ENCODE data around the gene ELAVL1.

DNA sequence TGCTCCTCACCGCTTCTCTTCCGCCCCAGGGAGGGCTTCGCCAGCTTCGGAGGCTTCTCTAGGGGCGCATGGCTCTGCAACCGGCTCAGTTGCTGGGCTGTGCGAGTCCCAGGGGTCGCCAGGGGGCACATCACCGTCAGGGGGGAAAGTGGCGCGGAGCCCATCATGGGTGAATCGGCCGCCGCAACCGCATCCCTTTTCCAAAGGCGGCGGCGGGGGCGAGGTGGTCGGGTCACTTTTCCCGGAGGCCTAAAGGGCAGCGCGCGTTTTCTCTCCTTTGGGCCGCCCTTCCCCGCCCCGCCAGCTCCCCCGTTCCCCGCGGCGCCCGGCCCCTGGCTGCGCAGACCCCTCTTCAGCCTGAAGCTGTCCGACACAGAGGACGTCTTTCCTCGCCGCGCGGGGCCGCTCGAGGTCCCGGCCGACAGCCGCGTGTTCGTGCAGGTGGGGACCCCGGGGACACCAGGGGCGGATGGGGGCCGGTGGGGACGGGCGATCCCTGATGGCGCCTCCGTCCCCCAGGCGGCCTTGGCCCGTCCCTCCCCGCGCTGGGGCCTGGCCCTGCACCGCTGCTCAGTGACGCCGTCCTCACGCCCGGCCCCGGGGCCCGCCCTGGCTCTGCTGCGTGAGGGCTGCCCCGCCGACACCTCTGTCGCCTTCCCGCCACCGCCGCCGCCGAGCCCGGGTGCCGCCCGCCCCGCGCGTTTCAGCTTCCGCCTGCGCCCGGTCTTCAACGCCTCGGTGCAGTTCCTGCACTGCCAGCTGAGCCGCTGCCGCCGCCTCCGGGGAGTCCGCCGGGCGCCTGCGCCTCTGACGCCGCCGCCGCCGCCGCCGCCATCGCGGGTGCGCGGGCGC is 89.1 kb downstream of the ELAVL1 start:
- TF ChIP-seq CTCF (conservative IDR thresholded peaks at IDR 0.05; ENCODE audit: low read length): no peak
- TF ChIP-seq EZH2phosphoT487 (IDR thresholded peaks at IDR 0.05; ENCODE audit: borderline replicate concordance, low read depth, low read length): no peak
